HG03108 (cell line): ENCODE data around the gene IRAG1.

Source experiments
- ATAC-seq: cut with Tn5 transposase; IDR thresholded peaks from one replicate; pipeline ENCODE4 v1.9.1; 2021; ENCODE audit warnings: moderate library complexity; ENCODE audit not compliant: unreplicated experiment

The IRAG1 gene

DNA sequence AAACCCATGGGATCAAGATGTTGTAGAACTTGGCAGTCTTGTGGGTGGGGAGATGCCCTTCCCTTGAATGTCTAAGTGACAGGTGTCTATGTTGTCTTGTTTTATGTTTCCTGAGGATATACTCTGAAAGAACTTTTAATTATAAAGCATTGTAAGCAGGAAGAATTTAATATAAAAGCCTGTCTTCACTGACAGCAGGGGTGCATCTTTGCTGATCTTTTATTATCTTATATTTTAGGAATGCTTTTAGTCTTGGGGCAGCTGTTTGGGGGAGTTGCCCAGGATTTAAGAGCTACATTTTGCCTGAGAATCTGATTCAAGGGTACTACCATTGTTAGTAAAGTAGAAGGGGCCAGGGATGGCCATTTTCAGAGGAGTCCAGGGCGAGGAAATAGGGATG is 43.4 kb downstream of the IRAG1 start:
- no peak for ATAC-seq

DNA sequence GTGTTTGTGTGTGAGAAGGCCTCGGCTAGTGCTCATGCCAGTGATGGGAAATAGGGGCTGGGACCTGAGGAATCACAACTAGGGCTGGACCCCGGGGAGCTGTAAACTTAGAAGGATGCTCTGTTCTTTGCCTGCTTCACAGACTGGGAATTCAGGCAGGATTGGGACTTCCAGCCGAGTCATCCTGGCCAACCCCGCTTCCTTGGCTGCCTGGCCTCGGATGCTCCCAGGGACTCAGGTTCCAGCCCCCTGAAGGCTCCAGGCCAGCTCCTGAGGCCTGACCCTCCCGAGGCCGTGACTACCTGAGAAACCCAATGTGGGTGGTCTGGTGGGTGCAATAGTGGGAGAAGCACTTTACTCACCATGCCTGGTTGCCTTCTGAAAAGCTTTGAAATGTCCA is 44.7 kb downstream of the IRAG1 start:
- ATAC-seq = no peak

DNA sequence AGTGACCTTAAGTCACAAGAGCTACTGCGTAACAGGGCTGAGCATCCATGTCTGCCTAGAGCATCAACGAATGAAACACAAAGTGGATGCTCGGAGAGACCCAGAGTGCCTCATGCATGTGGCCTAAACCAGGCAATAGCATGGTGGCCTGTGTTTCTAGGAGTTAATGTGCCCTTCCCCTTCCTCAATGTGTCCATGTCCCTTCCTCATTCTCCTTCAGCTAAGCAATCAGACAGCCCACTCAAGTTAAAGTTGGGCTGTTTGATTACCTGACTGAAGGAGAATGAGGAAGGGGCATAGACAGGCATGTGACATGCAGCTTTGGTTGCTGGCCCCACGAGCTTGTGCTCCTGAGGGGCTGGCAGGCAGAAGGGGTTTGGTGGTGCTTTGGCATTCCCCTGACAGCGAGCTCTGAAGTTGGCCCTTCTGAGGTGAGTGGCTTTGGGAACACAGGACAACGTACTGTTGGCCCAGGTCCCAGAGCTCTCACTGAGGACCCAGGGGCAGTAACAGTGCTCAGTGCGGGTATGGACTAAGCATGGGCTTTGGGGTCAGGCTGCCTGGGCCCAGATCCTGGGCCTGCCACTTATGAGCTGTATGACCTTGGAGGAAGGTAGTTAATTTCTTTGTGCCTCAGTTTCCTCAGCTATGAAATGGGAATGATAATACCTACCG is 46.7 kb downstream of the IRAG1 start:
- no peak for ATAC-seq

DNA sequence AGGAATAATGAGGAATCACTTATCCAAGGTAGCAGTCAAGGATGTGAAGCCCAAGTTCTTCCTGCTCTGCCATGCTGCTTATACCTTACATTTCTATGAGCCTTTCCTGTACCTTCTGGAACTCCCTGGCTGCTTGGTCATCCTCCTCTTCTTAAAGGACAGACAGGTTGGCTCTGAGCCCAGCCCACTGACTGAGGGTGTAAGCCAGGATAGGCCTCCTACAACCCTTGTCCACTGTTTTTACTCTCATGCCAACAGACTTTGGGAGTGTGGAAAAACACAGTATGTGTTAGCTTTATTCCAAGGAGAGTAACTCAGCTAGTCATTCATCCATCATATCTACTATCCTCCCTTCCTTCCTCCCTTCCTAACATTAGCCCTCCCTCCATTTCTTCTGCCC is 47.5 kb downstream of the IRAG1 start:
- no peak for ATAC-seq

DNA sequence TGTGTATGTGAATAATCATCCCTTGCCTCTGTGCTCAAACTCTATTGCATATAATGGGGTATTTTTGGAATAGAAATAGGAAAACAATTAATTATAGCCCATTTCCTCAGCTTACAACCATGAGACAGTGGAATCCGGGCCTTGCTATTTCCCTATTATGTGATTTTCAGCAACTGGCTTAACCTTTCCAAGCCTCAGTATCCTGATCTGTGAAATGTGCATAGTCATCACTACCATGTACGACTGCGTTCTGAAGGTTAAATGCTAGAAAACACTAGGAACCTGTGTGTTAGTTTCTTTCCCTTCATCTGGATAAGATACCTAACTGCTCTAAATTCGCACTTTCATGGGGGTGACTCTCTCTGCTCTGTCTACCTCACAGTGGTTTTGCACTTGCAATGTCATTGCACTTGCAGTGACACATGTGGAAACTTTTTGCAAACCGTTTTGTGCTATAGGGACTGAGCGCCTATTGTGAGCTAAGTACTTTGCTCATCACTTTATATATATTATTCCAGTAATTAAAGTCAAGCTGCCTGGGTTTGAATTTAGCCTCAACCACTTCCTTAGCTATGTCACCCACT is 48.3 kb downstream of the IRAG1 start:
- no peak for ATAC-seq
